ENCODE measurements around the gene GCDH. TPM values are rescaled to one million over a fixed set of nuclear protein-coding genes. Genes with fewer than 3 reads are reported as not detected.

The GCDH gene
- total RNA-seq, 1 experiment from 2014 or later: 15.6 TPM

- in situ Hi-C loops (cut with HindIII; ENCODE audit: low pct_unique_long_range_greater_than_20kb, low sequenced_read_pairs): no loop called here
- no peaks in the 10 kb centered on the region for H3K27me3 ChIP-seq (ENCODE audit: control insufficient read depth, insufficient read depth, low read length)
- POLR2A ChIA-PET: no interaction called here
- H3K4me1 ChIP-seq (ENCODE audit: control insufficient read depth, insufficient read depth, low read length): no peaks in the 10 kb centered on the region
- no TSS peak for BruUV-seq (replicated peaks)
- intact Hi-C loops (cut with micrococcal nuclease; ENCODE audit: unreplicated experiment): no loop called here
- no peak for DNase-seq (ENCODE audit: low read depth, low spot score)
- TF ChIP-seq TCF7L2 (IDR thresholded peaks at IDR 0.05; ENCODE audit: low read depth, low read length) (no peak), SIN3A (IDR thresholded peaks at IDR 0.05; ENCODE audit: borderline replicate concordance, insufficient read depth, low read depth, low read length) (no peak), POLR2AphosphoS5 (IDR thresholded peaks at IDR 0.05; ENCODE audit: low read depth, low read length) (no peak)
- TF ChIP-seq, protein P1, sequence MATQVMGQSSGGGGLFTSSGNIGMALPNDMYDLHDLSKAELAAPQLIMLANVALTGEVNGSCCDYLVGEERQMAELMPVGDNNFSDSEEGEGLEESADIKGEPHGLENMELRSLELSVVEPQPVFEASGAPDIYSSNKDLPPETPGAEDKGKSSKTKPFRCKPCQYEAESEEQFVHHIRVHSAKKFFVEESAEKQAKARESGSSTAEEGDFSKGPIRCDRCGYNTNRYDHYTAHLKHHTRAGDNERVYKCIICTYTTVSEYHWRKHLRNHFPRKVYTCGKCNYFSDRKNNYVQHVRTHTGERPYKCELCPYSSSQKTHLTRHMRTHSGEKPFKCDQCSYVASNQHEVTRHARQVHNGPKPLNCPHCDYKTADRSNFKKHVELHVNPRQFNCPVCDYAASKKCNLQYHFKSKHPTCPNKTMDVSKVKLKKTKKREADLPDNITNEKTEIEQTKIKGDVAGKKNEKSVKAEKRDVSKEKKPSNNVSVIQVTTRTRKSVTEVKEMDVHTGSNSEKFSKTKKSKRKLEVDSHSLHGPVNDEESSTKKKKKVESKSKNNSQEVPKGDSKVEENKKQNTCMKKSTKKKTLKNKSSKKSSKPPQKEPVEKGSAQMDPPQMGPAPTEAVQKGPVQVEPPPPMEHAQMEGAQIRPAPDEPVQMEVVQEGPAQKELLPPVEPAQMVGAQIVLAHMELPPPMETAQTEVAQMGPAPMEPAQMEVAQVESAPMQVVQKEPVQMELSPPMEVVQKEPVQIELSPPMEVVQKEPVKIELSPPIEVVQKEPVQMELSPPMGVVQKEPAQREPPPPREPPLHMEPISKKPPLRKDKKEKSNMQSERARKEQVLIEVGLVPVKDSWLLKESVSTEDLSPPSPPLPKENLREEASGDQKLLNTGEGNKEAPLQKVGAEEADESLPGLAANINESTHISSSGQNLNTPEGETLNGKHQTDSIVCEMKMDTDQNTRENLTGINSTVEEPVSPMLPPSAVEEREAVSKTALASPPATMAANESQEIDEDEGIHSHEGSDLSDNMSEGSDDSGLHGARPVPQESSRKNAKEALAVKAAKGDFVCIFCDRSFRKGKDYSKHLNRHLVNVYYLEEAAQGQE (IDR thresholded peaks at IDR 0.05; ENCODE audit: insufficient read depth in 1 of 2, low read depth in 2 of 2, low read length in 1 of 2): no peak
- TF ChIP-seq, protein P2, sequence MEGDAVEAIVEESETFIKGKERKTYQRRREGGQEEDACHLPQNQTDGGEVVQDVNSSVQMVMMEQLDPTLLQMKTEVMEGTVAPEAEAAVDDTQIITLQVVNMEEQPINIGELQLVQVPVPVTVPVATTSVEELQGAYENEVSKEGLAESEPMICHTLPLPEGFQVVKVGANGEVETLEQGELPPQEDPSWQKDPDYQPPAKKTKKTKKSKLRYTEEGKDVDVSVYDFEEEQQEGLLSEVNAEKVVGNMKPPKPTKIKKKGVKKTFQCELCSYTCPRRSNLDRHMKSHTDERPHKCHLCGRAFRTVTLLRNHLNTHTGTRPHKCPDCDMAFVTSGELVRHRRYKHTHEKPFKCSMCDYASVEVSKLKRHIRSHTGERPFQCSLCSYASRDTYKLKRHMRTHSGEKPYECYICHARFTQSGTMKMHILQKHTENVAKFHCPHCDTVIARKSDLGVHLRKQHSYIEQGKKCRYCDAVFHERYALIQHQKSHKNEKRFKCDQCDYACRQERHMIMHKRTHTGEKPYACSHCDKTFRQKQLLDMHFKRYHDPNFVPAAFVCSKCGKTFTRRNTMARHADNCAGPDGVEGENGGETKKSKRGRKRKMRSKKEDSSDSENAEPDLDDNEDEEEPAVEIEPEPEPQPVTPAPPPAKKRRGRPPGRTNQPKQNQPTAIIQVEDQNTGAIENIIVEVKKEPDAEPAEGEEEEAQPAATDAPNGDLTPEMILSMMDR (IDR thresholded peaks at IDR 0.05): no peak
- H3K4me3 ChIP-seq (ENCODE audit: low read depth in 2 of 2, low read length in 2 of 2): no peak overlapping the region
- H3K36me3 ChIP-seq (ENCODE audit: control insufficient read depth, insufficient read depth, low read length): peaks cover 5% of the 10 kb centered on the region
- CTCF ChIA-PET: no interaction called here
- no peak overlapping the region for H3K27ac ChIP-seq (ENCODE audit: low read length)
- no peaks in the 10 kb centered on the region for H3K9me3 ChIP-seq (ENCODE audit: control insufficient read depth, insufficient read depth, low read depth, low read length)
- ATAC-seq: no peak
Observed at GRCh38 chr19:12922959-12923358, 32.0 kb downstream of the GCDH start.

DNA sequence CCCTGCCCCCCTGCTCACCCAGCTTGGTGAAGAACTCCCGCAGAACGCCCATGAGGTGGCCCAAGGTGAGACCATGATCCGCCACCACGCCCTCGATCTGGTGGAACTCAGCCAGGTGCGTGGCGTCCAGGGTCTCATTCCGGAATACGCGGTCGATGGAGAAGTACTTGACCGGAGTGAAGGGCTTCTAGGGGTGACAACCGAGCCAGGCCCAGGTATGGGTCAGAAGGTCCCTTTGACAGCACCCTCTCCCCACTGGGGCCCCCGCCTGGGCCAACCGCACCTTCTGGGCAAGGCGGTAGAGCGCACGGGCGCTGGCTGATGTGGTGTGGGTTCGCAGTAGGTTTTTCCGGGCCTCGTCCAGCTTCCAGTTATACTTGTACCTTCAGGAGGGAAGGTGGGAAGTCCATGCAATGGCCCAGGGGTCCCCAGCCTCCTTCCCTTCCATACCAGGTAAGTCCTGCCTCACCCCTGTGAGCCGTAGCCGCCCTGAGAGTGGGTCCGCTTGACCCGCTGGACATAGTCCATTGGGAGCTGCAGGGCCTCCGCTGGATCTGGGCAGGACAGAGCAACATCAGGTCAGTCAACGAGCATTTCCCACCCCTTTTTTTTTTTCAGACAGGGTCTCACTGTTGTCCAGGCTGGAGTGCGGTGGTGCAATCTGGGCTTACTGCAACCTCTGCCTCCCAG is 33.8 kb downstream of the GCDH start:
- Histone ChIP-seq H3K4me3 (ENCODE audit: low read depth in 2 of 2, low read length in 2 of 2) (no peak overlapping the region), H3K4me1 (ENCODE audit: control insufficient read depth, insufficient read depth, low read length) (no peaks in the 10 kb centered on the region), H3K27ac (ENCODE audit: low read length) (no peak overlapping the region), H3K27me3 (ENCODE audit: control insufficient read depth, insufficient read depth, low read length) (no peaks in the 10 kb centered on the region), H3K9me3 (ENCODE audit: control insufficient read depth, insufficient read depth, low read depth, low read length) (no peaks in the 10 kb centered on the region), H3K36me3 (ENCODE audit: control insufficient read depth, insufficient read depth, low read length) (peaks cover 9% of the 10 kb centered on the region)
- POLR2A ChIA-PET: no interaction called here
- intact Hi-C loops (cut with micrococcal nuclease; ENCODE audit: unreplicated experiment) (no loop called here), in situ Hi-C loops (cut with HindIII; ENCODE audit: low pct_unique_long_range_greater_than_20kb, low sequenced_read_pairs) (no loop called here)
- CTCF ChIA-PET: no interaction called here
- no TSS peak for BruUV-seq (replicated peaks)
- ATAC-seq (no peak), DNase-seq (ENCODE audit: low read depth, low spot score) (no peak)
- TF ChIP-seq, protein P1 (IDR thresholded peaks at IDR 0.05; ENCODE audit: insufficient read depth in 1 of 2, low read depth in 2 of 2, low read length in 1 of 2): no peak

All from Panc1 (cell line).